NCI-H524 treated with DMSO at 0.1 percent for 48 hours (cell line): ENCODE results near the gene SHROOM2.
"Not testable (repeated sequence)": the region's sequence is repeated elsewhere in the genome, so short reads cannot be mapped to it uniquely, and the experiment has no call there.

ENCODE experiments used
- DNase-seq: peaks from one replicate; lab custom pipeline; 2025; lab: John Stamatoyannopoulos, UW

Gene SHROOM2

DNA sequence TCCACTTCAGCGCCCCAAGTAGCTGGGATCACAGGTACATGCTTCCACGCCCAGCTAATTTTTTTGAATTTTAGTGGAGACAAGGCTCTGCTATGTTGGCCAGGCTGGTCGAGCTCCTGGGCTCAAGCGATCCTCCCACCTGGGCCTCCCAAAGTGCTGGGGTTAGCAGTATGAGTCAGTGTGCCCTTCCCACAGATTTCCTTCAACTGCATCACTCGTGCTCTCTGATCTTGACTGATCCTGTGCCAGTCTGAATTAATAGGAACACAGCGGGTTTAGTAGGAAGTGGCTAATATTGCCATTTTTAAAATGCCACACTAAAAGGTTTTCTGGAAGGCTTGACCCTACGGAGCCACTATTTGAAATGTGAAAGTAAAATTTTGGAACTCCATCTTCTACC is 4.3 kb upstream of the SHROOM2 start:
- no peak for DNase-seq

GRCh38 chrX:9784332-9784731 is 1.9 kb upstream of the SHROOM2 start:
- no peak for DNase-seq

DNA sequence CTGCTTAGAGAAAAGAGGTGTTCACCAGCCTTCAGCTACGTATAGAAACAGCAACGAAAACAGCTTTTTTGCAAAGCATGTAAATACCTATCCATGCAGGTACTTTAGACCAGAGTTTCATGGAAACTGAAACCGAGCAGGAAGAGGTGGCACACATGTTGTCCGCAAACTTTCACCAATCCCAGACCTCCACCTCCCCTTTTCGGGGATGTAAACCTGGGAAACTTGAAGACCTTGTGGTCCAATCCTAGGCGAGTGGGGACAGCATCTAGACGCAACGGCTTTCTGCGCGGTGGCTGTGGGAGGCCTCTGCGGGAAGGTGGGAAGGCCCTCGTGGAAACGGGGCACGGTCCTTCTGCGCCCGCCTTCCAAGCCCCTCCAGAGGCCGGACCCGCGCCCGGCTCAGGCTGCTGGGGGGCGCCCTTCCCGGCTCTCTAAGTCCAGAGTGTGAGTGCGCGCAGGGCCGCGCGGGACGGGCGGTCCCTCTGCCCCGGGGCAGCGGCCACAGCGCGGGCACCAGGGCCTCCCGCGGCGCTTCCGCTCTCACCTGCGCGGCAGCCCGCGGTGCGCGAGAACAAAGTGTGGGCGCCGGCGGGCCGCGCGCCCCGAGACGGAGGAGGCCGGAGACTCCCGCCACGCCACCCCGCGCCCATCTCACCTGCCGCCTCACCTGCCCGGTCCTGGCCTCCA is 830 bp upstream of the SHROOM2 start:
- no peak for DNase-seq

DNA sequence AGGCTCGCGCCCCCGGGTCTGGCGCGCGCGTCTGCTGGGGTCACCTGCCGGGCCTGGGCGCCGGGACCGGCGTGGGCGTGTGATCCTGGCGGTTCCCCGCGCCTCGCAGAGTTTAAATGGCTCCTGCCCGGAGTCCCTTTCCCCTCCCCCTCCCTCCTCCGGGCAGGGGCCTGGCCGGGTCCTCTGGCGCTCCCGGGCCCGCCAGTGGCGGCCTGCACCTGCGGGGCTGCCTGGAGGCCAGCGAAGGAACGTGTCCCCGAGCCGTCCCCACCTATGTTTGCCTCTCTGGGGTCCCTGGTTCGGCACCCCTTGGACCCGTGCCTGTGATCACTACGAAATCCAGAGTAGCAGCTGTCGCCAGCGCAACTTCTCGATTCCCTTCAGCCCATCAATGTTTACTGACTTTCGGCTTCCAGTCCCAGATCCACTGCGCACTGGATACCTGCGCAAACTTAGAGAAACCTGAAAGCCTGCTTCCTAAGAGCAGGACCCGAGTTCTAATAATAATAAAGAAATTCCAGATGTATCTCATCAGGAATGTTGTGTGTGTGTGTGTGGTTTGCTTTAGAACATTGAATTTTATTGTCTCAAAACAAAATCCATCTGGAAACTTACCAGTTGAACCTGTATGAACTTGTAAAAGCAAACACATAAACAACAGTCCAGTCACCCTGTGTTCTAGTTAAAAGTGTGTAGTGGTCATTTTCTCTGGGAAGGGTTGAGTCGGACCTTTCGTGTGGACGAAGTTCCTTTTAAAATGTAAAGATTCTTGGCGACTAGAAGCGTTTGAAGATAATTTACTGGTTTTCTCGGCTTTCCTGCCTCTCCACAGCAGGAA is 788 bp downstream of the SHROOM2 start:
- no peak for DNase-seq

DNA sequence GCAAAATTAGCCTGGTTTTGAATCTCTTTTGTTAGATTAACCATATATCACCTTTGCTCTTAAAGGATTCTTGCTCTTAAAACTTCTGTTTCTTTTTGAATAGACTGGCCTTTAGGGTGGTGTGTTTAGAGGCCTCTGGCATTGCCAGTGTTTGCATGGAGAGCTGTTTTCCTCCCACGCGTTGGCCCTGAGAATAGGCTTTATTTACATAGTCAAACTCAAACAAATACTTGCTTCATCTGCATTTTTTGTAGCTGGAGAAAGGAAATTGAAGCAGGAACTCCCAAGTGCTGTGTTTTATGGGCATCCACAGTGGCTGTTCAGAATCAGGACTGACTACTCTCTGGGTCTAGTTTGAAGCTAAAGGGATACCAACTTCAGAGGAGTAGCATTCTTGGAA is 2.7 kb downstream of the SHROOM2 start:
- DNase-seq = no peak

GRCh38 chrX:9789555-9789954 is 3.3 kb downstream of the SHROOM2 start:
- DNase-seq = no peak

GRCh38 chrX:9790866-9791265 is 4.6 kb downstream of the SHROOM2 start:
- no peak for DNase-seq

GRCh38 chrX:9794495-9794894 is 8.3 kb downstream of the SHROOM2 start:
- DNase-seq = no peak

DNA sequence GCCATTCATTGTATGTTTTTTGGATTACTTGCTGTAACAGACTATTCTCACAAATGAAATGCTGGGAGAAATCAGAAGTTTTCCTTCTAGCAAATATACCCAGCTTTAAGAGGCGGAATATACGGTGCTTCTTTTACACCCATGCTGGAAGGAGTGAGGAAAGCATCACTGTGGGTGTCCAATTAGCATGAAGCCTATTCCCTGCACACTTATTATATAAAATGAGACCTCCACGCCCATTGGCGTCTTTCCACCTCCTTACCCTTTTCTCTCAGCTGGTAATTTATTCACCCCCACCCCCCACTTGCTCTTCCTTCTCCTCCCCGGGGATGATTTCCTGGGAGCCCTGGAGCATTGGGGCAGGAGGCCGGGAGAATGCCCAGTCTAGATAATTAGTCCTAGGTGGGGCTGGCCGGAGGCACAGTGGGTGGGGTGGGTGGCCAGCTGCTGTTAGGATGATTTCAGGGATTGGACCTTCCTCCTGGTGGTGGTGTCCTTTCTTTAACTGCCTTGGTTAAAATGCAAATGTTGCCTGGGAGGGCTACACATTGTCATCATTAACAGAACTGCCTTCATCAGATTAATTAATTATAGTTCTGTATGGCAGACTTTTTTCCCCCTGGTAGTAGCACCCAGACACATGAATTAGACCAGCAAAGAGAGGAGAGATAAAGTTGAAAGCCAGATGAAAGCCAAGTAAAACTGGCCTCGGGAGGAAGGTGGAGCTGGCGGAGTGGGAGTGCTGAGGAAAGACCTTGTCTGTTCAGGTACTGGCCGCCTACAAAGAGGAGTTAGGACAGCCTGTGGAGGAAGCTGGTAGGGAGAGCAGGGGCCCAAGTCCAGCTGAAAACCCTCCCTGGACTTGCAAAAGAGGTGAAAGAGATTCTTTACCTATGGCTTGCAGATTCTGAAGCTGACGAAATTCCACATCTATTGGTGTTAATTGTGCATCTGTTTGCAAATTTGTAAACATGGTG is 11.4 kb downstream of the SHROOM2 start:
- no peak for DNase-seq

DNA sequence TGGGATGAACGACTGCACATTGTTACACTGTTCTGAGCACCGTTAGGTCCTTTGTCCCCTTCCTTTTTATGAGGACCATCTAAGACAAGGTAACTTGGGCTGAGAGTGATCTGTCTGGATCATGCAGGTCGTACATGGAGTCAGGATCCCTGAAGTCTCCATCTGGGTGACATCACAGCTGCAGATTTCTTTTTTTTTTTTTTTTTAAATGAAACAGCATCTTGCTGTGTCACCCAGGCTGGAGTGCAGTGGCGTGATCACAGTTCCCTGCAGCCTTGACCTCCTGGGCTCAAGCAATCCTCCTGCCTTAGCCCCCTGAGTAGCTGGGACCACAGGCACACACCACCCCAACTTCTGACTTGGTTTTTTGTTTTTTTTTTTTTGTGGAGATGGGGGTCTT is 16.5 kb downstream of the SHROOM2 start:
- no peak for DNase-seq

DNA sequence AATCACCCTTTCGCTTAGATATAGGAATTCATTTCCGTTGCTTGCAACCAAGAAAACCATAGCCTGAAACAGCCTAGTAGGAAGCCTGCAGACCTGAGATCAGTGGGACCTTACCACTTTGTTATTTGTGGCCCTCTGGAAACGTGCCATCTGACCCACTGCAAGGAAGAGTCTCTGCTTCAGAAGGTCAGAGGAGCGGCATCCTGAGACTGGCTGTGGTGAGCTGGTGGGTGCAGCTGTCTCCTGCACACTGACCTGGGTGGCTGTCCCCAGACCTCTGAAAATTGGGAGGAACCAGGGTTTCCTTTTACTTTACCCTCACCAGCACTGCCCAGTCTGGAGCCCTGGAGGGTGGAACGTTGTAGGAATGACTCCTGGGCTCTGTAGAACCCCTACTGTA is 18.2 kb downstream of the SHROOM2 start:
- no peak for DNase-seq

DNA sequence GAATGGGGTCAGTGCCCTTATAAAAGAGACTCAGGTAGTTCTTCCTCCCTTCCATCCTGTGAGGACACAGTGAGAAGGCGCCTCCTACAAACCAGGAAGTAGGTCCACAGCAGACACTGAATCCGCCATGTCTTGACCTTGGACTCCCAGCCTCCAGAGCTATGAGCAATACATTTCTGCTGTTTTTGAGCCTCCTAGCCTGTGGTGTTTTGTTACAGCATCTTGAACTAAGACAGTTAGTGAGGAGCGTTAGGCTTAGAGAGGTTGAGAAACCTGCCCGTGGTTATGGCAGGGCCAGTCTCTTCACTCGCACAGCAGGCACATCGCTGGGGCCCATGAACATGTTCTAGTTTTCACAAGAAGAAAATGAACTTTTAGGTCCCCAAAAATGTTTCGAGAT is 19.7 kb downstream of the SHROOM2 start:
- DNase-seq = no peak

DNA sequence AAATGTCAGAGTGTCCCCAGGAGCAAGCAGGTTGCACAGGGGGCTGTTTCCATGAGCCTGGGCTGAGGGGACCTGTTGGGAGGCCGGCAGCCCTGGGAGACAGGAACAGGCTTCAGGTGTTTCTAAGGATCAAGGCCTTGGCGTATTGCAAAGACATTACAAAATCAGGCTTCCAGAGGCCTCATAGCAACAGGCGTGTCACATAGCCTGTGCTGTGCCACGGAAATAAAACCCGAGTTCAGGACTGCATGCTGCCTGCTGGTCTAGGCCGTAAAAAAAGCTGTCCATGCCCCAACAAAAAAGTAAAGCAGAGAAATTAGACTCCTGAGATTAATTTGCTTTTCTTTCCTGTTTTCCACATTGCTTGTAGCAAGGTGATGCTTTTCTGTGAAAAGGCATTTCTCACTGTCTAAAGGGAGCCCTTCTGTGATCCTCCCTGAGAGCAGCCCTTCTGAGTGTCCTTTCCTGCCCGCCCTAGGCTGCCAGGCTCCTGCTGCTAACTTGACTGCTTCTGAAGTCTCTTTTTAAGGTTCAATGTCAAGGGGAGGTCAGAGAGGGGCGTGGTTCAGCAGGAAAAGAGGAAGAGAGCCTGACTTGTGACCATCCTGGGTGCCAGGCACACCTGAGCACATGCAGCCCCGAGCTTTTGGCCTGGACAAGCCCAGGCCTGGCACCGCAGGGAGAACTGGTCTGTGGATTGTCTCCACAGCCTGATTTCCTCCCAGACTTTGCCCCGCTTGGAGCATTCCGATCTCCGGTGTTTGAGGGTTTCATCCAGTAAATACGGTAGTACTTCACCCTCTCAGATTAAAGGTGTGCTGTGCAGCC is 21.3 kb downstream of the SHROOM2 start:
- no peak for DNase-seq

DNA sequence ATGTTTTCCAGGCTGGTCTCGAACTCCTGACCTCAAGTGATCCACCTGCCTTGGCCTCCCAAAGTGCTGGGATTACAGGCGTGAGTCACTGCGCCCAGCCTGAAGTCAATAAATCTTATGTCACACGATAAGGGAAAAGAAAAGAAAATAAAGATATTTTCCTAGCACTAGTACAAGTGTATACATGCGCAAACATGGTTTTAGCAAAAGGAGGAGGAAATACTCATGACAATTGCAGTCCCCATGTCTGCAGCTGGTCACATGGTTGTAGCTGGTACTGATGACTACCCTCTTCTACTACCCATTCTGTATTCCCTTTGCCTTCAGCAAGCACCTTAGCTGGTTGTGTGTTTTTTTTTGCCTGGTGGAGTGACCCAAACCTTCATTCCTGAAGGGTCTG is 23.6 kb downstream of the SHROOM2 start:
- not testable (repeated sequence) for DNase-seq

GRCh38 chrX:9811086-9811485 is 24.9 kb downstream of the SHROOM2 start:
- DNase-seq = not testable (repeated sequence)

GRCh38 chrX:9816084-9816700 is 30.0 kb downstream of the SHROOM2 start:
- no peak for DNase-seq

GRCh38 chrX:9821572-9821971 is 35.3 kb downstream of the SHROOM2 start:
- DNase-seq = no peak

DNA sequence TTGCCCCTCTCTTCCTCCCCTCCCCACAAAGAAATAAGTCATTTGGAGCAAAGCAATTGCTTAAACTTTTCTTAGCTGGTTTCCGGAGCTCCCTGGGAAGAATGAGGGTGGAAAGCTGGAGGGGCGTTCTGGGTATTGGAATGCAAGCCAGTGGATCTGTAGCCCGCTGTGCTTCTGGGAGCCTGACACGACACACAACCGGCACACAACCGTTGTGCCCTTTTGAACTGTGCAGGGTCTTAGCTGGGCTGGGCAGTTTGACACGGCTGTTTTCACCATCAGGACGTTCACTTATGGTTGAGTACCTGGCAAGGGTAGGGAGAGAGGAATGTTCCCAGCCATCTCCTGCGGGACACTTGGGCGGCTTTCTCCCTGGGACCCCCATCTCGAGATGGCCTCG is 38.3 kb downstream of the SHROOM2 start:
- no peak for DNase-seq

DNA sequence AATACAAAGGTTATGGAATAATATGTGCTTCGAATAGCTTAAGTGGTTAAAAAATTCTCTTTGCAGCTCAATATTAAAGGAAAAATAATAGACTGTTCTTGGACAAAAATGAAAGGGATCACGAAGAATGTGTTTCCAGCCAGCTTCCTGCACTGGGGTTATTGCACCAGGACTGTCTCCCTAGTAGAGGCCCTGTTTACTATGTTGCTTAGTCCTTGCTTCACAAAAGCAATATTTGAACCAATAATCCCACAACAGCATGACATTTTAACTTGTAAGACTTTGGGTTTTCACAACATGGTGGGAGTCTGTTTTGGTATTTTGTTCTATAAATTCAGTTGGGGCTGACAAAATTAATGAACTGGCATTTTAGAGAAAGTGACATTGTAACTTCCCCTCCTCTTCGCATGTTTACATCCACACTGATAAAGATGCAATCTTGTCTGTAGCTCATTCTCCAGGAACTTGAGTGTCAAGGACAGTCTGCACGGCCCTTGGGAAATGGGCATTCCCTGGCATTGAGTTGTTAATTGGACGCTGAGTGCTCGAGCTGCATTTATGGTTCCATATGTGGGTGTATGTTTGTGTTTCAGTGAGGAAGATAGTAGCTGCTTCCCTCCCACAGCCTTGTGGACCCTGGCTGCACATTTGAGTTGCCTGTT is 39.0 kb downstream of the SHROOM2 start:
- no peak for DNase-seq

- DNase-seq = no peak
Observed at GRCh38 chrX:9825966-9826365, 39.7 kb downstream of the SHROOM2 start.
